SU-DHL-6 (cell line): ENCODE measurements around the gene ABCA4.

ENCODE experiments used
- CTCF ChIP-seq: fragments of 200-600 bp; sonication (generic); IDR thresholded peaks from one replicate; pipeline ENCODE4 v1.5.1; 2017; ENCODE audit warnings: antibody characterized with exemption, mild to moderate bottlenecking, low read length, moderate library complexity; ENCODE audit not compliant: insufficient read depth, poor library complexity, severe bottlenecking
- EZH2phosphoT487 ChIP-seq: fragments of 200-600 bp; sonication (generic), shearing (Covaris generic); conservative IDR thresholded peaks from 2 replicates; pipeline ENCODE4 v1.6.1; 2018; ENCODE audit warnings: mild to moderate bottlenecking, antibody characterized with exemption, low read length, moderate library complexity, mixed read lengths

GRCh38 chr1:94039514-94039870 is 81.5 kb downstream of the ABCA4 start:
- TF ChIP-seq CTCF (peak; percentile 95), EZH2phosphoT487 (no peak)
